Adrenal gland (tissue), 5 donors: Measurements from ENCODE around the gene ZNF618.

Experiments used
- CTCF ChIP-seq, 6 experiments: fragments of 450-650 bp in 4 of 6; fragments of 200-600 bp in 2 of 6; sonication (generic) in 1 of 6; IDR thresholded peaks; 1 replicate in 5 of 6; 2 replicates in 1 of 6; pipeline versions ENCODE4 v1.5.1 to v1.8.0; 2016 to 2021; ENCODE audit warnings: antibody characterized with exemption in 6 of 6, mild to moderate bottlenecking in 2 of 6, moderate library complexity in 1 of 6
- POLR2A ChIP-seq, 2 donors: fragments of 450-650 bp; IDR thresholded peaks; one replicate each; pipeline ENCODE4 v1.6.1; 2017; ENCODE audit warnings: antibody characterized with exemption in 2 of 2, mild to moderate bottlenecking in 2 of 2, moderate library complexity in 1 of 2
- donor health status: DM: no; HTN: no; CAD: no.

- TF ChIP-seq CTCF (IDR thresholded peaks at IDR 0.05) (no peak), POLR2A (IDR thresholded peaks at IDR 0.05) (no peak)
Measured at GRCh38 chr9:113998114-113998513, 122.0 kb downstream of the ZNF618 start.
